ENCODE results near the gene CADM1.

CADM1 gene

GRCh38 chr11:115197031-115197430 lies 307.2 kb downstream of the CADM1 start:
- DNase-seq = no peak

DNA sequence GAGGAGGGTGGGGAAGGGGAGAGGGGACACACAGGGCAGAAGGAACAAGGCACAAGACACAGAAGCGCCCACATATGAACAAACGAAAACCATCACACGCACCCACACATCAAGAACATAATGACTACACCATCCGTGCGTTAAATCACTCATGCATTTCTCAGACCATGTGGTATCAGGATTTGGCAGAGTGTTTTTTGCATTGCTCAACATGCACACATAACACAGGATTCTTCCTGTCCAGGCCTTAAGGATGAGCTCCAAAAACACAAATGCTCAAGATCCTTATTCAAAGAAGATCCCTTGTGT lies 309.5 kb downstream of the CADM1 start:
- no peak for DNase-seq

DNA sequence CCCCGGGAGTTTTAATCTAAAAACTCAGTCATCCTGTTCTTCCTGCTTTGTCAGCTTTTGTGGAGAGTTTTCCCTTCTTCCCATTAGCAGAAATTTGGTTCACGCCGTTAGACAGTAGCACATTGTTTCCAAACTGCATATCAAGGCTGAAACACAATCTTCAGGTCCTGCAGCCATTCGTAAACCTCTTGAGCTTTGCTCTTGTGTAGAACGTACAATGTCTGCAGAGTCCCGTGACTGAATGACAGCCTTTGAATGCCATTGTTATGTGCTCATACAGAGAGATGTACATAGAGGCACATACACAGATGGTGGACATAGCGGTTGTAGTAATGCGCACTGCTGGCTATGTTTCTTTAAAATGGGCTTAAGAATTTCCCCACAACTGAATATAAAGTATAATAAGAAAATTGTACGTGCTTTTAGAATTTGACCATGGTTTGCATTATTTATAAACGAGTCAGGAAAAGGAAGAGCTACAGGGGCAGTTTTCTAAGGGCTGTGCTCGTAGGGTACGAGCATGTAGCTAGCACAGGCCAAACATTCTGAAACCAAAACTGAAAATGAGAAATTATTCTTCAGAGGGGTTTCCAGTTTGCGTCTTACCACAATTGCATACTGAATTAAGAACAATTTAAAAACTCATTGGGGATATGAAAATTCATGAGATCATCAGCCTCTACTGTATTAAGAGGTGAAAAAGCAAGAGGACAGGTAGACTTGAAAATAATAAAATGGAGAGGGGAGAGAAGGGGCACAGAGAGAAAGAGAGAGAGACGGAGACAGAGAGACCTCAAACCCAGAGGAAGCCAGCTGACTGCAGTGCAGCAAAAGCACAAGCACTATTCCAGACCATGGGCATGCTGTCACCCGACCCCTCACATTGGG lies 310.1 kb downstream of the CADM1 start:
- DNase-seq = no peak

DNA sequence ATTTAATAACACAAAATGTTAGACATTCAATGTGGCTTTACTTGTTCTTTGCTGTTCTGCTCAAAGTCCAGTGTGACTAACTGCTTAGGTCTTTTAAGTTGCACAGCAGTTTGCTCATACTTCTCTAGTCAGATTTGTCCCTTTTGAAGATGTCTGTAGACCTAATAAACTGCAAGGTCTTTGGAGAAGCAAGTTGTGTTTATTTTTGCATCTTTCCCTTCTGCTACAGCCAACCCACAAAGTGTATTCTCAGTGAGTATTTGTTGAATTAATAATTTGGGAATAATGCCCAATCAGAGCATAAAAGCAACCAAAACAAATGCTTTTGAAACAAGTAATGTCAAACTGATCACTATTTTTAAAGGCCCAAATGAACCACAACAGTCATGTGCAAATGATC lies 312.5 kb downstream of the CADM1 start:
- no peak for DNase-seq

GRCh38 chr11:115190196-115190595 lies 314.0 kb downstream of the CADM1 start:
- no peak for DNase-seq

GRCh38 chr11:115188898-115189278 lies 315.3 kb downstream of the CADM1 start:
- DNase-seq = no peak

DNA sequence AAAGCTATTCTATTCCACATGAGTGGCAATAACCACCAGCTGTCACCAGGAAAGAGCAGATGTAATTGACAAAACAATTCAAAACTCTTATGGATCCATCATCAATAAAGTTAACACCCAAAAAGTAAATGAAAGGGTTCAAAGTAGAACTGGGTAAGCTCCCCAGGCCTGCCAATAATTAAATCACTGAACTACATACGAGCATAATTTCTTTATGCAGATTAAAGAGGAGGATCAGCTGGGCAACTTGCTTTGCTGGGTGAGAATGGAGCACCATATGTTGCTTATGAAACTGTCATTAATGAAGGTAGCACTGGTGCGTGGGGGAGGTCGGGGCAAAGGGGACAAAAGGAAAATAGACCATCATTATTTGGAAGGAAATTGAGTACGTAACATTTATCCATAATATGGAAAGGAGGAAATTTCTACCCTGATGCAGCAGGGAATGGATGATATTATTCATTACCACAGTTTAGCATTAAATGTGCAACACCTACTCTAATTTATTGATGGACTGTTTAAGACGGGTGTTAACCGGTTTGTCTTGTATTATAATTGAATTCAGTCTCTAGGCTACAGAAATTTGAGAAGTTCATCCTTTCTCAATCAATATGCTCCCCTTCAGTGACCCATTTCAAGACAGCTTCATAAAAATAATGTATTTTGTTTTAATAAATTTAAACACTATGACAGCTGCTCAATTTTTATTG lies 315.9 kb downstream of the CADM1 start:
- no peak for DNase-seq

DNA sequence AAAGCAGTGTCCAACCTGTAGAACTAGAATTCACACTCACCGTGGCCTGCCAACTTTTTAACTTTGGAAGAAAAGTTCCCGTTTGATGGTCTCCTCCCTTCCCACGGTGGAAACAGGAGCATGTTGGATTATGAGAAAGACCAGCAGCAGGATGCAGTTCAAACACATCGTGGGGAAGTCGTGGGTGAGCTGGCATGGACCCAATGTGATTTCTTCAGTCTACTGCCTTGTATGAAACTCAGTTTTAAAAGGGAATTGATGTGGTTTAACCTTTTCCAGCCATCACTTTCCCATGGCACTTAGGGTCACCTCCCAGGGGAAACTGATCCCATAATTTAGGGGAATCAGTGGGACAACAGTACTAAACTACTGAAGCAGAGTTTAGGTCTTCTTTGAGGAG lies 318.3 kb downstream of the CADM1 start:
- DNase-seq = no peak

DNA sequence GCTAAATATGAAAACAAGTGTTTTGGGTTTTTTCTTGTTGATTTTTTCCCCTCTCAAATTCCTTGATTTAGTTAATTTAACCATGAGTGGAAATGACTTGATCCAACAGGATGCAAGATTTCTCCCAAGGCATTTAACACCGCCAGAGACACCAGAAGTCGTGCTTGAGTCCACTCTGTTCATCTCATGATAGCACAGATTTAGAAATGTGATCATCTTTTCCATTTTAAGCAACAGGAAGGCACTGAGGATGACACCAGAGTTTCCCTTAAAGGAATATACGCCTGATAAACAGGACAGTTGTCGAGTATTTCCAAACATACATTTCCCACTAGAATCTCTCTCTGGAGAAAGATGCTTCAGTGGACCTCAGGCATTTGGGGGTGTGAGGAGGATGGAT lies 318.7 kb downstream of the CADM1 start:
- DNase-seq = no peak

GRCh38 chr11:115184901-115185300 lies 319.3 kb downstream of the CADM1 start:
- DNase-seq = no peak

DNA sequence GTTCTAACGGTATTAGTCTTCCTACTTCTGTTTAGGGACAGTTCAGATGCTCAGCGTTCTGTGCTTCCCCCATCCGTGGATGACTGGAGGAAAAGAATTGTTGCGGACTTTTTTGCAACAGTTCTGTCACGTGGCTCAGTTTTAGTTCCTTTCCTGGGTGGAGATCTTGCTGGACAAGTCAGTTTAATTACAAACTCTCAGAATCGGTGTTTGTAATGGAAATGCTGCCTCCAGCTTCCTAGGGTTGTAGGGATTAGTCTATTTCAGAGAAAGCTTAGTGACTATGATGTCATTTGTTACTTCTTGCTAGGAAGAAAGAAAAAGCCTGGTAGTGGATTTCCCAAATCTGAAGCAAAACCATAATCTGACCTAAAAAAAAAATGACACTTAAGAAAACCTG lies 320.4 kb downstream of the CADM1 start:
- DNase-seq = no peak

DNA sequence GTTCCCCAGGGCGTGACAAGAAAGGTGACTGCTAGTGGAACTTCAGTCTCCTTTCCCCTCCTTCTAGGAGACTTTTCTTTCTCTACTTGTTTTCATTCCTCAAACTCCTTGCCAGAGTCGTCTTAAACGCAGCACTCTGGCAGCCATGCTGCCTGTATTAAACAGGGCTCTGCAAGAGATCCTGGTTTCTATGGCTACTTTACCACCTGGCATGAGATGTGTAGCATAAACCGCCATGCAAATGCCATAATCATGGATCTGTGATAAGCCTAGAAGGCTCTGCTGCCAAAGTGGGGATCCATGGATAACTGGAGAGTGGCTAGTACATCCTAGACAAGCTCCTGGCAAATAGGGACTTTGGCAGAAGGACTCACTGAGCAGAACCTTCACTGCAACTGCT lies 321.1 kb downstream of the CADM1 start:
- DNase-seq = no peak

GRCh38 chr11:115182282-115182955 lies 321.8 kb downstream of the CADM1 start:
- DNase-seq = no peak

- no peak for DNase-seq
Measured at GRCh38 chr11:115181538-115181937, 322.7 kb downstream of the CADM1 start.

- DNase-seq = no peak
Measured at GRCh38 chr11:115180272-115180671, 323.9 kb downstream of the CADM1 start.

GRCh38 chr11:115179636-115180035 lies 324.6 kb downstream of the CADM1 start:
- no peak for DNase-seq

GRCh38 chr11:115178705-115179104 lies 325.5 kb downstream of the CADM1 start:
- no peak for DNase-seq

DNA sequence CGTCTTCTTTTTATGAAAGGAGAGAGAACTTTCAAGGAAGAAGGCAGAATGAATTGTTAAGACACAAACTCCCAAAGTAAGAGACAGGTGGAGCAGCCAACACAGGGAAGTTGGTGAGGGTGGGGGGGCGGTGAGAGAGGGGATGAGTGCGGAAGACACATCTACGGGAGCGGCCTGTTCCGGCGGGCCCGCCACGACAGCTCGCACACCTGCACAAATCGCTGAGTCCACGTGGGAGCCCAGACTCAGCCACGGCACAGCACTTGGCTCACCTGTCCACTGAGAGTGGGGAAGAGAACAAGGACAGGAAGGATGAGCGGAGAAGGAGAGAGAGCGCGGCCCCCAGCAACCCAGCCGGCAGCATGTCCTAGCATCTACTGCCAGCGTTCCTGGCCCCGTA lies 331.1 kb downstream of the CADM1 start:
- no peak for DNase-seq

- DNase-seq = no peak
Measured at GRCh38 chr11:115170133-115170815, 333.9 kb downstream of the CADM1 start.

GRCh38 chr11:115169251-115169650 lies 335.0 kb downstream of the CADM1 start:
- no peak for DNase-seq

DNA sequence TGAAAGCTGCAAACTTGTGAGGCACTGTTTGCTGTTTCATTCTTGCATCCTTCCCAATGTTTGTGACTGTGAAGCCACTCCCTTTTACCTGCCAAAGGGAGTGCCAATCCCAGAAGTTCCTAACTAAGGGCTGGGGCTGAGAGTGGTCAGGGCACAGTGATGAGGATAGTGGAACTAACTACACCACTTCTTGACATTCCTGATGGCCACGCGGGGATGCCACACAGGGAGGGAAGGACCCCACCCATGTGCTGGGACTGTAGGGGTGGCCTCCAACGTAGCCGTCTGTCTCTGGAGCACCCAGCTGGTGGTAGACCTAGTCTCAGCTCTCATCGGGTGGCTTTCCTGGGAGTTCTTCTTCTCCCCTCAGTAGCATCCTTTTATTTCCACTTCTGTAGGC lies 335.5 kb downstream of the CADM1 start:
- no peak for DNase-seq

GRCh38 chr11:115168229-115168671 lies 336.0 kb downstream of the CADM1 start:
- DNase-seq = no peak

GRCh38 chr11:115167456-115167855 lies 336.8 kb downstream of the CADM1 start:
- no peak for DNase-seq
